Measurements from ENCODE around the gene FXYD4. TPM values are rescaled to one million over a fixed set of nuclear protein-coding genes. Genes with fewer than 3 reads are reported as not detected.

The FXYD4 gene
- total RNA-seq, 4 donors from 2014 or later: not detected

GRCh38 chr10:43365001-43365400 is 6.4 kb upstream of the FXYD4 start:
- no peak for TF ChIP-seq EP300 (IDR thresholded peaks at IDR 0.05; ENCODE audit: low read depth)
- TF ChIP-seq CTCF (IDR thresholded peaks at IDR 0.05): no peak
- no peak for TF ChIP-seq POLR2A (IDR thresholded peaks at IDR 0.05)
- no peak for TF ChIP-seq POLR2AphosphoS5 (IDR thresholded peaks at IDR 0.05)
- WGBS, 2 donors (ENCODE audit: low coverage in 1 of 2): 56% methylated on average over 3 of the region's 3 CpGs; no CpG with 5 or more reads in 1 of the 2 donors
- intact Hi-C loops (cut with DNase I; ENCODE audit: low total_unique reads): no loop called here
- Histone ChIP-seq H3K9me3 (no peaks in the 10 kb centered on the region), H3K4me1 (peaks cover 0 to 10% (median 6%) of the 10 kb centered on the region in 4 donors), H3K4me3 (no peak overlapping the region), H3K27ac (no peak overlapping the region), H3K27me3 (no peaks in the 10 kb centered on the region), H3K36me3 (no peaks in the 10 kb centered on the region)
- in situ Hi-C loops (cut with MboI; ENCODE audit: low pct_ligation_motif_present in 1 of 4, low pct_unique_long_range_greater_than_20kb in 1 of 4, low sequenced_read_pairs in 3 of 4): no loop called here
- no peak for DNase-seq

- Histone ChIP-seq H3K27me3 (no peaks in the 10 kb centered on the region), H3K36me3 (no peaks in the 10 kb centered on the region), H3K27ac (no peak overlapping the region), H3K4me1 (no peaks in the 10 kb centered on the region), H3K9me3 (no peaks in the 10 kb centered on the region), H3K4me3 (no peak overlapping the region)
- intact Hi-C loops (cut with DNase I; ENCODE audit: low total_unique reads) (no loop called here), in situ Hi-C loops (cut with MboI; ENCODE audit: low pct_ligation_motif_present in 1 of 4, low pct_unique_long_range_greater_than_20kb in 1 of 4, low sequenced_read_pairs in 3 of 4) (no loop called here)
- 75 to 80% methylated on average over 1 to 4 of the region's 4 CpGs for WGBS, 2 donors (ENCODE audit: low coverage in 1 of 2)
- TF ChIP-seq POLR2AphosphoS5 (IDR thresholded peaks at IDR 0.05): no peak
- no peak for TF ChIP-seq CTCF (IDR thresholded peaks at IDR 0.05)
- no peak for TF ChIP-seq POLR2A (IDR thresholded peaks at IDR 0.05)
- TF ChIP-seq EP300 (IDR thresholded peaks at IDR 0.05; ENCODE audit: low read depth): no peak
- no peak for DNase-seq
Measured at GRCh38 chr10:43369921-43370320, 1.5 kb upstream of the FXYD4 start.

- DNase-seq: no peak
- TF ChIP-seq POLR2AphosphoS5 (IDR thresholded peaks at IDR 0.05) (no peak), CTCF (IDR thresholded peaks at IDR 0.05) (no peak), POLR2A (IDR thresholded peaks at IDR 0.05) (no peak), EP300 (IDR thresholded peaks at IDR 0.05; ENCODE audit: low read depth) (no peak)
- intact Hi-C loops (cut with DNase I; ENCODE audit: low total_unique reads): no loop called here
- H3K27me3 ChIP-seq: no peaks in the 10 kb centered on the region
- in situ Hi-C loops (cut with MboI; ENCODE audit: low pct_ligation_motif_present in 1 of 4, low pct_unique_long_range_greater_than_20kb in 1 of 4, low sequenced_read_pairs in 3 of 4): no loop called here
- no peak overlapping the region for H3K4me3 ChIP-seq
- WGBS, 2 donors (ENCODE audit: low coverage in 1 of 2): 81% methylated on average over 7 of the region's 9 CpGs; no CpG with 5 or more reads in 1 of the 2 donors
- H3K36me3 ChIP-seq: no peaks in the 10 kb centered on the region
- no peaks in the 10 kb centered on the region for H3K4me1 ChIP-seq
- H3K27ac ChIP-seq: no peak overlapping the region
- no peaks in the 10 kb centered on the region for H3K9me3 ChIP-seq
Measured at GRCh38 chr10:43370671-43371215, 693 bp upstream of the FXYD4 start.

GRCh38 chr10:43372765-43373361 is 1.4 kb downstream of the FXYD4 start:
- H3K9me3 ChIP-seq: no peaks in the 10 kb centered on the region
- WGBS, 2 donors (ENCODE audit: low coverage in 1 of 2): 100% methylated on average over 1 of the region's 1 CpG; no CpG with 5 or more reads in 1 of the 2 donors
- no peaks in the 10 kb centered on the region for H3K36me3 ChIP-seq
- no peak overlapping the region for H3K4me3 ChIP-seq
- H3K4me1 ChIP-seq: no peaks in the 10 kb centered on the region
- no peak for DNase-seq
- TF ChIP-seq CTCF (IDR thresholded peaks at IDR 0.05): no peak
- no peak for TF ChIP-seq EP300 (IDR thresholded peaks at IDR 0.05; ENCODE audit: low read depth)
- no peak for TF ChIP-seq POLR2A (IDR thresholded peaks at IDR 0.05)
- TF ChIP-seq POLR2AphosphoS5 (IDR thresholded peaks at IDR 0.05): no peak
- no peak overlapping the region for H3K27ac ChIP-seq
- no peaks in the 10 kb centered on the region for H3K27me3 ChIP-seq
- intact Hi-C loops (cut with DNase I; ENCODE audit: low total_unique reads): no loop called here
- in situ Hi-C loops (cut with MboI; ENCODE audit: low pct_ligation_motif_present in 1 of 4, low pct_unique_long_range_greater_than_20kb in 1 of 4, low sequenced_read_pairs in 3 of 4): no loop called here

Data from transverse colon (tissue), 4 donors.